Ovary (tissue), 1 donor: ENCODE data around the gene FLOT1.

Source experiments
- EP300 ChIP-seq: sonication (generic); formaldehyde crosslinking; IDR thresholded peaks from one replicate; pipeline ENCODE4 v1.6.1; 2017; ENCODE audit warnings: antibody characterized with exemption
- POLR2A ChIP-seq: fragments of 450-650 bp; IDR thresholded peaks from one replicate; pipeline ENCODE4 v1.6.1; 2017; ENCODE audit warnings: antibody characterized with exemption, mild to moderate bottlenecking, moderate library complexity

- TF ChIP-seq POLR2A (no peak), EP300 (no peak)
These were observed 14.9 kb upstream of the FLOT1 start for GRCh38 chr6:30757261-30757904.
